ENCODE measurements around the gene TNPO2. TPM values are rescaled to one million over a fixed set of nuclear protein-coding genes. Genes with fewer than 3 reads are reported as not detected.

TNPO2 gene
- total RNA-seq, 4 donors from 2014 or later = 50.8 to 59.8 (median 54.8) TPM

DNA sequence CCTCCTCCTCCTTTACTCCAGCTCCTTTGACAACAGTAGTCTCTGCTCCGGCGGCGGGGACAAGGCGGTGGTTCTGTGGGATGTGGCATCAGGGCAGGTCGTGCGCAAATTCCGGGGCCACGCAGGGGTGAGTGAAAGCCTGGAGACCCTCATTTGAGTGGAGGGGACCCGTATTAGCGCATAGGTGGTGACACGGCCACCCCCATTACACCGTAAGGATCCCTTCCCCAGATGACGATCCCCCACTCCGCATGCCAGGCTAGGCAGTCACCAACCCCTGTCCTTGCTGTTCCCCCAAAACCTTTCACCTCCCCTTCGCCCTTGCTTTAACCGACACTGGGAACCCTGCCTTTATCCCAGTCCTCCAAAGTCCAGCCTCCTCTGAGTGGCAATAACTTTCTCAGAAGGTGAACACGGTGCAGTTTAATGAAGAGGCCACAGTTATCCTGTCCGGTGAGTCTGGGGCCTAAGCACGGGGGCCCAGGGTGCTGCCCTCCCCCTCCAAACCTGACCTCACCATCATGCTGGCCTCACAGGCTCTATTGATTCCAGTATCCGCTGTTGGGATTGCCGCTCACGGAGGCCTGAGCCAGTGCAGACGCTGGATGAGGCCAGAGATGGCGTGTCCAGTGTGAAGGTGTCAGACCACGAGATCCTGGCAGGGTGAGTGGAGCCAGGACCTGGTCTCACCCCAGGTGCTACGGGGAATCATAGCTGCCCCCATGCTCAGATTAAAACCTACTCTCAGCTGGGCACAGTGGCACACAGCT, 53.4 kb downstream of the TNPO2 start:
- Histone ChIP-seq H3K4me3 (replicated peaks in 1 of 3) (peak overlapping the region; percentile 55 to 61 (median 61)), H3K9me3 (no peaks in the 10 kb centered on the region), H3K27me3 (no peaks in the 10 kb centered on the region), H3K4me1 (peaks cover 21 to 34% of the 10 kb centered on the region in 2 donors), H3K36me3 (peaks cover 24 to 27% of the 10 kb centered on the region in 2 donors), H3K27ac (peak overlapping the region in 1 of 3 donors; percentile 95)
- 37 to 58% methylated on average over 17 to 26 of the region's 26 CpGs for WGBS, 2 donors
- peak in 1 of 2 donors; percentile 7 for DNase-seq
- TF ChIP-seq POLR2A (IDR thresholded peaks at IDR 0.05) = no peak
- no peak for TF ChIP-seq CTCF (IDR thresholded peaks at IDR 0.05)
- intact Hi-C loops (cut with DNase I) = loop anchor here (10.0 kb wide), 1 partner anchor 174 kb away; no protein-coding TSS in a partner anchor

GRCh38 chr19:12669270-12670158, 54.2 kb downstream of the TNPO2 start:
- 0 to 1% methylated on average over 31 to 39 of the region's 64 CpGs for WGBS, 2 donors
- peak; percentile 77 to 81 for DNase-seq
- Histone ChIP-seq H3K4me1 (peaks cover 21 to 34% of the 10 kb centered on the region in 2 donors), H3K4me3 (replicated peaks in 1 of 3) (peak overlapping the region; percentile 55 to 61 (median 61)), H3K9me3 (no peaks in the 10 kb centered on the region), H3K27ac (peak overlapping the region; percentile 89 to 98 (median 95)), H3K36me3 (peaks cover 17 to 19% of the 10 kb centered on the region in 2 donors), H3K27me3 (no peaks in the 10 kb centered on the region)
- intact Hi-C loops (cut with DNase I) = loop anchor here (10.0 kb wide), 1 partner anchor 175 kb away; no protein-coding TSS in a partner anchor
- TF ChIP-seq CTCF (IDR thresholded peaks at IDR 0.05) (no peak), POLR2A (IDR thresholded peaks at IDR 0.05) (peak in 1 of 2 donors; percentile 50)

DNA sequence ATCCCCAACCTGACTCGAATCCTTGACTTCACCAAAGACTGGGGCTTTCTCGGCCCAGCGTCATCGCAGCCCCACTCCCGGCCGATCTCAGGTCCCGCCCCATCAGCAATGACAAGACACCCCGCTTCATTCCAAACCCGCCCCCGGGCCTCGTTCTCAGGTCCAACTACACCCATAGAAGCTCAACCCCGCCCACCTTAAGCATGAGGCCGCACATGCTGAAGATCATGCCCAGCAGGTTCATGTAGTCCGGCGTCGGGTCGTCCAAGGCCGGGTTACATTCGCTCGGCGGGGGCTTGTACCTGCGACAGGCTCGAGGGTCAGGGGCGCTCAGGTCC, 54.8 kb downstream of the TNPO2 start:
- Histone ChIP-seq H3K27ac (peak overlapping the region; percentile 89 to 98 (median 95)), H3K4me1 (peaks cover 21 to 34% of the 10 kb centered on the region in 2 donors), H3K36me3 (peaks cover 11 to 12% of the 10 kb centered on the region in 2 donors), H3K9me3 (no peaks in the 10 kb centered on the region), H3K4me3 (replicated peaks in 1 of 3) (peak overlapping the region; percentile 55 to 61 (median 61)), H3K27me3 (no peaks in the 10 kb centered on the region)
- DNase-seq = peak; percentile 56 to 68
- intact Hi-C loops (cut with DNase I) = no loop called here
- WGBS, 2 donors = 0% methylated on average over 12 to 24 of the region's 24 CpGs
- TF ChIP-seq CTCF (IDR thresholded peaks at IDR 0.05) (no peak), POLR2A (IDR thresholded peaks at IDR 0.05) (no peak)

DNA sequence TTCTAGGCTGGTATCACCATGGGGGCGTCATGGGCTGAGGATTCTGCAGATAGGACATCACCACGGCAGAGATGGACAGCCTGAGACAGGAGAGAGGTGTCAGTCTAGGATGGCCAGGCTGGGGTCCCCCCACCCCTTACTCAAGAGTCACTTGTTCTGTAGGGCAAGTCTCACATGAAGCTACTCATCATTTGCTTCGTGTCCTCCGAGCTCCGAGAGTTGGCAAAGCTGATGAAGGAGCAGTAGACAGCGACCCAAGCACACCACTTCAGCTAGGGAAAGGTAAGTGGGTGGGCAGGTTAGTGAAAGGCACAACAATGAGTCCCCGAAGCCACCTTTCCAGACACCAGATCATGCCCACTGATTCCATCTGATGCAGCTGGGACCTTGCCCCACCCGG, 55.4 kb downstream of the TNPO2 start:
- H3K4me3 ChIP-seq (replicated peaks in 1 of 3) = peak overlapping the region; percentile 55 to 61 (median 61)
- no peak for DNase-seq
- no peak for TF ChIP-seq CTCF (IDR thresholded peaks at IDR 0.05)
- TF ChIP-seq POLR2A (IDR thresholded peaks at IDR 0.05) = no peak
- H3K27ac ChIP-seq = peak overlapping the region in 2 of 3 donors; percentile 95 to 98
- peaks cover 10 to 13% of the 10 kb centered on the region in 2 donors for H3K36me3 ChIP-seq
- 62 to 70% methylated on average over 7 to 8 of the region's 8 CpGs for WGBS, 2 donors
- H3K9me3 ChIP-seq = no peaks in the 10 kb centered on the region
- intact Hi-C loops (cut with DNase I) = no loop called here
- H3K4me1 ChIP-seq = peaks cover 21 to 34% of the 10 kb centered on the region in 2 donors
- no peaks in the 10 kb centered on the region for H3K27me3 ChIP-seq
